ENCODE results near the gene NUP205.
A peak's percentile ranks its signal among the peaks of the same experiment; 100 is the strongest.

The NUP205 gene

GRCh38 chr7:135552148-135552547, 5.6 kb upstream of the NUP205 start:
- TF ChIP-seq, protein P1, sequence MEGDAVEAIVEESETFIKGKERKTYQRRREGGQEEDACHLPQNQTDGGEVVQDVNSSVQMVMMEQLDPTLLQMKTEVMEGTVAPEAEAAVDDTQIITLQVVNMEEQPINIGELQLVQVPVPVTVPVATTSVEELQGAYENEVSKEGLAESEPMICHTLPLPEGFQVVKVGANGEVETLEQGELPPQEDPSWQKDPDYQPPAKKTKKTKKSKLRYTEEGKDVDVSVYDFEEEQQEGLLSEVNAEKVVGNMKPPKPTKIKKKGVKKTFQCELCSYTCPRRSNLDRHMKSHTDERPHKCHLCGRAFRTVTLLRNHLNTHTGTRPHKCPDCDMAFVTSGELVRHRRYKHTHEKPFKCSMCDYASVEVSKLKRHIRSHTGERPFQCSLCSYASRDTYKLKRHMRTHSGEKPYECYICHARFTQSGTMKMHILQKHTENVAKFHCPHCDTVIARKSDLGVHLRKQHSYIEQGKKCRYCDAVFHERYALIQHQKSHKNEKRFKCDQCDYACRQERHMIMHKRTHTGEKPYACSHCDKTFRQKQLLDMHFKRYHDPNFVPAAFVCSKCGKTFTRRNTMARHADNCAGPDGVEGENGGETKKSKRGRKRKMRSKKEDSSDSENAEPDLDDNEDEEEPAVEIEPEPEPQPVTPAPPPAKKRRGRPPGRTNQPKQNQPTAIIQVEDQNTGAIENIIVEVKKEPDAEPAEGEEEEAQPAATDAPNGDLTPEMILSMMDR (IDR thresholded peaks at IDR 0.05; ENCODE audit: low read depth, low read length), result no peak
- TF ChIP-seq MAX (IDR thresholded peaks at IDR 0.05; ENCODE audit: low read depth, low read length) (no peak), MYC (IDR thresholded peaks at IDR 0.05; ENCODE audit: low read depth, low read length) (no peak), POLR2A (IDR thresholded peaks at IDR 0.05; ENCODE audit: extremely low read depth, insufficient read length) (no peak)
- H3K4me3 ChIP-seq (ENCODE audit: low read depth, low read length), result no peak overlapping the region
- DNase-seq (ENCODE audit: low read depth), result no peak

DNA sequence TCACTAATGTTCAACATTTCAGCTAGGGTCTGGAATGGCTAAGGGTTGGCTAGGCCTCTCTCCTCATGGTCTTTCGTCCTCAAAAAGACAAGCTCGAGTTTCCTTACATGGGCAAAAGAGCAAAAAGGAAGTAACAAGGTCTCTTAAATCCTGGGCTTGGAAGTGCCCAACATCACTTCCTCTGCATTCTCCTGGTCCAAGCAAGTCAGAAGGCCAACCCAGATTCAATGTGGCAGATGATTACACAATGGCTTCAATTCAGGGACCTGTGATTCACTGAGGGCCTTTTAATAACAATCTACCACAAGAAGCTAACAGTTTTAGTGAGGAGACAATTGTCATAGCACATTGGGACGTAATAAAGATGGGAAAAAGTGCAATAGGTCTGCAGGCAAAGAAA, 4.4 kb upstream of the NUP205 start:
- H3K4me3 ChIP-seq (ENCODE audit: low read depth, low read length), result no peak overlapping the region
- DNase-seq (ENCODE audit: low read depth), result peak; percentile 53
- no peak for TF ChIP-seq MAX (IDR thresholded peaks at IDR 0.05; ENCODE audit: low read depth, low read length)
- TF ChIP-seq MYC (IDR thresholded peaks at IDR 0.05; ENCODE audit: low read depth, low read length), result no peak
- TF ChIP-seq, protein P1 (IDR thresholded peaks at IDR 0.05; ENCODE audit: low read depth, low read length), result no peak
- TF ChIP-seq POLR2A (IDR thresholded peaks at IDR 0.05; ENCODE audit: extremely low read depth, insufficient read length), result no peak

GRCh38 chr7:135558337-135558767, 635 bp downstream of the NUP205 start:
- TF ChIP-seq MYC (IDR thresholded peaks at IDR 0.05; ENCODE audit: low read depth, low read length) (no peak), MAX (IDR thresholded peaks at IDR 0.05; ENCODE audit: low read depth, low read length) (peak; percentile 40; the same call in 1 of the 2 replicates)
- TF ChIP-seq, protein P1 (IDR thresholded peaks at IDR 0.05; ENCODE audit: low read depth, low read length), result peak; percentile 79
- H3K4me3 ChIP-seq (ENCODE audit: low read depth, low read length), result peak overlapping the region; percentile 90

GRCh38 chr7:135558881-135559280, 1.2 kb downstream of the NUP205 start:
- no peak for TF ChIP-seq MAX (IDR thresholded peaks at IDR 0.05; ENCODE audit: low read depth, low read length)
- no peak for TF ChIP-seq POLR2A (IDR thresholded peaks at IDR 0.05; ENCODE audit: extremely low read depth, insufficient read length)
- TF ChIP-seq, protein P1 (IDR thresholded peaks at IDR 0.05; ENCODE audit: low read depth, low read length), result no peak
- TF ChIP-seq MYC (IDR thresholded peaks at IDR 0.05; ENCODE audit: low read depth, low read length), result no peak
- H3K4me3 ChIP-seq (ENCODE audit: low read depth, low read length), result peak overlapping the region; percentile 90
- no peak for DNase-seq (ENCODE audit: low read depth)

More at GRCh38 chr7:135558337-135558767, 635 bp downstream of the NUP205 start:
- peak; percentile 92 for DNase-seq (ENCODE audit: low read depth)

- no peak overlapping the region for H3K4me3 ChIP-seq (ENCODE audit: low read depth, low read length)
- TF ChIP-seq POLR2A (IDR thresholded peaks at IDR 0.05; ENCODE audit: extremely low read depth, insufficient read length), result no peak
- TF ChIP-seq, protein P1 (IDR thresholded peaks at IDR 0.05; ENCODE audit: low read depth, low read length), result no peak
- no peak for TF ChIP-seq MYC (IDR thresholded peaks at IDR 0.05; ENCODE audit: low read depth, low read length)
- TF ChIP-seq MAX (IDR thresholded peaks at IDR 0.05; ENCODE audit: low read depth, low read length), result no peak
- no peak for DNase-seq (ENCODE audit: low read depth)
These were observed 2.9 kb downstream of the NUP205 start for GRCh38 chr7:135560631-135561030.
